HG02642 (cell line): ENCODE data around the gene NRXN3.

ENCODE experiments used
- ATAC-seq: cut with Tn5 transposase; IDR thresholded peaks from one replicate; pipeline ENCODE4 v1.9.1; 2021; ENCODE audit warnings: mild to moderate bottlenecking; ENCODE audit not compliant: unreplicated experiment, poor library complexity

Gene NRXN3

DNA sequence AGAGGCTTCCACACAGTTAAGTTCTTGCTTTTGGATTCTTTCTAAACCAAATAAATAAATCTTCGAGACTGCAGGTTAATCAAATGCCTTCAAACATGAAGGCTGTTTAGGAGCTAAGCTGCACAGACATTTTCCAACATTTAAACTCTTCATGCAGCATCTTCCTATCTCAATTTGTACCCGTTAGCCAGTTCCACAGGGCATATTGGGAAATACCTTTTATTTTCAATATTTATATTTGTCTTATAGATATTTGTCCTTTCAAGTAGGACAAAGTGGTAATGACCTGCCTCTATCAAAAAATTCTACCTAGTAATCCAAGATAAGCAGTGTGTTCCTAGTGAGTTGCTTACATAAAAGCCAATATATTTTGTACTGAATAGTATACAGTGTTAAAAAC lies 1667.5 kb downstream of the NRXN3 start:
- no peak for ATAC-seq

DNA sequence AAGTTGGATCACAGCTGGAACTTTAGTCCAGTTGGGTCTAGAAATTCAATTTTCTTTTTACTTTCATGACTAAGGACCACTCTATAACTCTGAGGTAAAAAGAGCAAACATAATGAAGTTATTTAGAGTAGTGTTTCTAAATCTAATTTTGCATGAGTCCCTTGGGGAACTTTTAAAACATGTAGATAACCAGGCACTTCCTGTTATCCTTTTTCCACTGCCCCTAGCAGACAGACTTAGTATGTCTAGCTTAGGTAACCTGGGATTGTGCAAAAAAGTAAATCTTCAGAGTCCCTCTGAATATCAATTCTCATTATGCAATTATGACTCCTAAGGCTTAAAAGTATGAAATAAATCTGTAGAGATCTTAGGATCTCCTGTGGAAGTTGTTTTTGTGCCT lies 1669.9 kb downstream of the NRXN3 start:
- no peak for ATAC-seq

DNA sequence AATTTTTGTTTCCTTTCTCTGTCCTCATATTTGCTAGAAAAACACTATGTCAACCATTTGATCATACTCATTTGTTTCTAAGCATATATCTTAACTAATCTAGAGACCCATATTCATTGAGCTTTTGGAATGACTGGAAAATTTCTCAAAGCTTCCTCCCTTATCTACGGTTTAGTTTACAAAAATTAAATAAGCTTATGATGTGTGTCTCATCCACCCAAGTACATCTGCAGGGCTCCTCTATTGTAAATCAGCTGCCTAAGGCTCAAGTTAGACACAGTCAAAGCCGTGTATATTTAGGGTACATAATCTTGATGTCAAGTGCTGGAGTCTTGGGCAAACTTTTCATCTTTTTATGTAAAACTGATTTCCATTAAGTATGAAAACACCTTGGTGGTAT lies 1670.7 kb downstream of the NRXN3 start:
- no peak for ATAC-seq

DNA sequence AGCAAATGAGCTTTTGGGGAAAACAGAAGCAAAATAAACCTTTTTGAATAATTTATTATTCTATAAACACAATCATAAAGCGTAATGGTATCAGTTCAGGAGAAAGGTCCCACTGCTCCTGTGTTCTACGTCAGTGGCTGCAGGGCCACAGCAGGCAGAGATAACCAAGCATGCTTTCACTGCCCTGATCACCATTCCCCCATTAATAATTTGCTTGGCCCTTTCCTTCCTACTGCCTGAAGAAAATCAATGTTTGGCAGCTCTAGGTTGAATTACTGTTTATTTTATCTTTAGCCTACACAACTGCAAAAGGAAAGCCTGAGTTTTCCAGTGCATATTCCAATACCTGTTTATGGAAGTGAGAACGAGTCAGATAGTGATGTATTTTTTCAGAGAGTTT lies 1671.3 kb downstream of the NRXN3 start:
- ATAC-seq: no peak

DNA sequence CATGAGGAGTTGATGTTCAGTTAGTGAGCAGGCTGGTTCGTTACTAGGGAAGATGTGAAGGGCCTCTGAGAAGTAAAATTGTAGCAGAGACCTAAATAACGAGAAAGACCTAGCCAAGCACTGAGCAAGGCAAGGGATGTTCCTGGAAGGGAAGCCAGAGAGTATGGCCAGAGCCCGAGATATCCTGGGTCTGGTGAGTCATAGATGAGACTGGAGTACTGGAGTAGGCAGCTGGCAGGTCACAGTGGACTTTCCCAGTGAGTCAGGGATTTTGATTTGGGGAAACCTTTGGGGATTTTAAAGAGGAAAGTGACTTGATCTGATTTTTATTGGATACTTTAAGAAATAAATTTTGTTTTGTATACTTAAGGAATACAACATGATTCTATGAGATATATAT lies 1672.1 kb downstream of the NRXN3 start:
- ATAC-seq: no peak

DNA sequence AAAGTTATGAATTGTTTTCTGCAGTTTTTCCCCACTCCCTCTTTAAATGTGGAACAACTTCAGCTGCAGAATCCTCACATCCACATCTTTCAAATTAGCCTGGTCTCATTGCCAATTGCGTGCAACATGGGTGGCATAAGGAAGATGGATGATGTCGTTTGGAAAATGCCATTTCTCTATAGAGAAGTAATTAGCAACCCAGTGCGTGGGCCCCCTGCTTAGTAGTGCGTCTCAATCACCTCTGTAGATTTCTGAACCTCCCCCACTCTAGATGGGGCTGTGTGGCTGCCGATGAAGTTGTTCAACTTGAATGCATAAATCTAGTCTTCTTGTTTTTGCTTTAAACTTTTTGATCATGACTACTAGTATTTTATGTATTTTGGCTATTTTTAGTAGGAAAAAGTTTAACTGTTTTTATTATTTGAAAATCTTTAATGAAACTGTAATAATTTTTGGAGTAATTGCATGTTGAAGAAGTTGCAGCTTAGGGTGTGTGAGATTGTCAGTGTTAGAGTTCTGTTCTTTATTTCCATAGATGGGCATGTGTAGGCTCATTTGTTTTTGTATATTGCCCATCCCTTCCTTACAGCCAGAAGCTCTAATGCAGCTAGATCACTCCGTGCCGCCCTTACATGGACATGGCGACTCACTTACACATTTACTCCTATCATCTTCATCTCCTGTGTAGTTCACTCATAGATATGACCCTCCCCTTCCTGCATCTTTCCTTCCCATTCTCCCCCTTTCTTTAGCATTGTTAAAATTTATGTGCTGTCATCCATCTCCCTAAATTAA lies 1683.0 kb downstream of the NRXN3 start:
- ATAC-seq: no peak

DNA sequence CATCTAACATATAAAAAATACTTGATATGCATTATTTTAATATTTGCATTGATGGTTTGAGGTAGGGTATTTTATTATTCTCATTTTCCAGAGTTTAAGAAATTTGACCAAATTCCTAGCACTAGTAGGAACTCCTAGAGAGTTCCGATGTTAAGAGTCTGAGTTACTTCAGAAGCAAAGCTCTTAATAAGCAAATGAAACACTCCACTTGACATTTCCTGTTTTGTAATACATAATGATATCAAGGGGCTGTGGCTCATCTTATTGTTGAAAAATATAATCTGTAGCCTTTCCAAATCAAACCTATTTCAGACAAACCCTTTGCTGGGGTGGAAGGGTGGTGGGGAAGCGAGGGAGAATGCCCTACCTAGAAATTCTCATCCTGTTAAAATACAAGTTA lies 1685.6 kb downstream of the NRXN3 start:
- no peak for ATAC-seq

DNA sequence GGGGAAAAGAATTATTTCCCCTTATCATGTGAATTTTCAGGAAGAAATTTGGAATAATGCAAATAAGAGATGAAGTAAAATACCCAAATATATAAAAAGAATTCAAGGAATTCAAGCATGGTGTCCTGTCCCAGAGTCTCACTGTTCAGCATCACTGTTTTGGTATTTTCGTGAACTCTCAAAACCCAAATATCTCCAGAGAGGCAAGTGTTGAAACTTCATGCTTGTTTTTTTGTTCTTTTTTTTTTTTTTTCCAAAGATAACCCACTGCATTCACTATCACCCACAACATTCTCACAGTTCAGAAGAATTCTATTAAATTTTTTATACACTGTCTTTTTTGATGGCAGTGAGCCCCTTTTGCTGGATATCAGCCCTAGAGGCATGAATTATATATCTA lies 1686.2 kb downstream of the NRXN3 start:
- no peak for ATAC-seq

DNA sequence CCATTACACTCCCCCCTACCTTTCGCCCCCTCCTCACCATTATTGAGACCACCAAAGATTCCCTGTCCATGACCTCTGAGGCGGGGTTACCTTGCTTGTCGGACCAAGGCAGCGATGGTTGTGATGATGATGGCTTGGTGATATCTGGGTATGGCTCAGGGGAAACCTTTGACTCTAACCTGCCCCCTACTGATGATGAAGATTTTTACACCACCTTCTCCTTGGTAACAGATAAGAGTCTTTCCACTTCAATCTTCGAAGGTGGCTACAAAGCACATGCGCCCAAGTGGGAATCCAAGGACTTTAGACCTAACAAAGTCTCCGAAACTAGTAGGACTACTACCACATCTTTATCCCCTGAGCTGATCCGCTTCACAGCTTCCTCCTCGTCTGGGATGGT lies 1690.9 kb downstream of the NRXN3 start:
- no peak for ATAC-seq

DNA sequence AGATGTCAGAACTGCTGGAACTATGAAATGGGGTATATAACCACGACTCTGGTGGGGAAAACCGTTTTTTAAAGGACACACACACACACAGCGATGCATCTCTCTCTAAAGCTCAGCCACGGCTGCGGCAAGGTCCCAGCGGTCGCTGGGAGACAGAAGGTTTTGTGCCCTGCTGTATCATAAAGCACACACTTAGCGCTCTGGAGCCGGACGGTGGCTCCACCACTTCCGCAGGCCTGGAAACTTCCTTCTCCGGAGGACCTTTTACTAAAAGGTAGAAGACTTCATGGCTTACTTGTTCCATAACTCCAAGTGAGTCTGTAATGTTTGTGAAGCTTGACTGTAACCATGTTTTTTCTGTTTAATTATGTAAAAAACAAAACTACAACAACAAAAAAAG lies 1691.9 kb downstream of the NRXN3 start:
- ATAC-seq: no peak

DNA sequence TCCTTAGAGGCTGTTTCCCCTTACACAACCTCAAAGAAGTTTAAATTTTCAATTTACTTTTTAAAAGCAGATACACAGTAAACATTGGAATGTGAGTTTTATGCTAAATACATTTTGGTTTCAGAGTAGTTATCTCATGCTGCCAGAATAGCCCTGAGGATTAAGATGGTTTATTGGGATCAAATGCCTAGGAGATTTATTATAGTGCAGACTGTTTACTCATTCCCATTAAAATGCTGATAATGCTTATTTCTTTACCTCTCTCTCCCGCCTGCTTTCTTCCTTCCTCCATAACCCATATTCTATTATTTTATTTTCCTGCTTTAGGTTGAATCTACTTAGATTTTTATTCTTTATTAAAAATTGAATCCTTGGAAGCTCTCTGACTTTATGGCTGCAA lies 1701.0 kb downstream of the NRXN3 start:
- no peak for ATAC-seq

DNA sequence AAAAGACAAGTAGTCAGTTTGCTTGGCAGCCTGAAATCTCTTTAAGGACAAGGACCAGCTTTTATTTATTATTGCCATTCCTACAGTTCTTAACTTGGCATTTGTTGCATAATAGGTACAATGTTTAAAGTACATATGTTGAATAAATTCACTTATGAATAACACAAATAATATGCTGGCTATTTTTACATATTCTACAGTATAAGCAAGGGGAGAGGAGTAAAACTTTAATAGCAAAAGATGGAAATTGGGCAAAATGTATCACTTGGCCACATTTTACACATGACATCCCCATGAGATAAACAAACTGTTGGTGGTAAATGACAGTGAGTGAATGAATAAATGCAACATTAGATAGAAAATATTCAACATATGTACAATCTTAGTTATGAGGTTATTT lies 1708.1 kb downstream of the NRXN3 start:
- no peak for ATAC-seq

DNA sequence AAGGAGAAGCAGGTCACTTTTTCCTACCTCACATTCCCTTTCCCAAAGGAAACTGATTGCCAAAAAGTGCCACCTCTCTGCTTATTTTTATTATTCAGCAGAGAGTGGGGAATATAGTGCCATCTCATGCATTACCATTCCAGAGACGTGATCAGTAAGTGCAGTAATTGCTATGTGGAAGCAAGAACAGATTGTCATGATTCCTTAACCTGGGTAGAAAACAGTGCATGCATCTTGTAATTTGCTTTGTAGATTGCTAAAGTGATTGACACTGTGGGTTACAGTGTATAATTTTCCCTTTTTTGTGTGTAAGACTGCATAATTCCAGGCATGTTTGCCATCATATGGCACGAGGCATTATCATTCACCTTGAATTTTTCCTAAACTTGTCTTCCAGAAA lies 1708.6 kb downstream of the NRXN3 start:
- no peak for ATAC-seq

DNA sequence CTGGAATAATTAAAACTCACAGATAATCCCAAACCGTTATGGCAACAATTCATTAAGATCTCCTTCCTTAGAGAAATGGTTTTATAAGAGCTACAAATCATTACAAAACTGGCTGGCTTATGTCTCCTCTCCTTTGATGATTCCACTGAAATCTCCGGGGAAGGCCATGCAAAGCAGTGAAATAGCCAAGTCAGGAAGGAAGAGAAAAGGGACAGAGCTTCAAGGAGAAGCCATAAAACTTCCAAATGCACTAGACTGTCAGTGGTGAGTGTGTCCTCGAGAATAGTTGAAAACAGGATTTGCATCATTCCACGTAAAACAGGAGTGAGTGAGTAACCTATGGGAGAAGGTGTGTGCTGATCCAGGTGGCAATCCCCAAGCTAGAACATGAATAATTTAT lies 1711.1 kb downstream of the NRXN3 start:
- ATAC-seq: no peak

DNA sequence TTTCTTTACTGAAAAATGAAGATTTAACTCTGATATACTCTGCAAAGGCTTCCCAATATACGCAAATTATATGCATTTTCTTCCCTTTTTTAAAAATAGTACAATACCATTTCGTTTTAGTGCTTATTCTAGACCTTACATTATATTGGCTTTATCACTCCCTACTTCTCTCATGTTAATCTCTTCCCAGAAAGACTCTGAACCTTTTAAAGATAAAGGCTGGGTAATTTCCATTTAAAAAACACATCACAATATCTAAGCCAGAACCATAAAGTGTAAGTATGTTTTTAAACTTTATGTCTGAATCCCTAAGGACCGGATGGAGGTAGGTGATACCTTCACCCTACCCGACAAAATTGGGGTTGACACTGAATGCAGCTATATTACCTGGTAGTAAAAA lies 1720.4 kb downstream of the NRXN3 start:
- no peak for ATAC-seq

DNA sequence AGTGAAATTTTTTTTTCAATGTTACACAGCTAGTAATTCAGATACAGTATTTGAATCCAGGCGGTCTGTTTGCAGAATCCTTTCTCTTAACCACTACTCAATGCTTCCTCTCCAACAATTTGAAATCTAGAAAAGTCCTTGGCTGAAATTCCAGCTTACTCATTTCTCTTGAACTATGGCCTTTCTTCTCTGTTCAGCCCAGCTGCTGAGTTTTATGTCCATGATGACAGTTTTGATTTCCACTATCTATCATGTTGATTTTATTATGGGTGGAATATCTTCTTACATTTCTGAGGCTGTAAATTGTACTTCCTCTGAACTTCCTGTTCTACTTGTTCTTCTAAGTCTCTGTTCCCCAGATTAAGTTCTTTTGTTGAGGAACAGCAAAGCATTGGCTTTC lies 1725.8 kb downstream of the NRXN3 start:
- no peak for ATAC-seq

DNA sequence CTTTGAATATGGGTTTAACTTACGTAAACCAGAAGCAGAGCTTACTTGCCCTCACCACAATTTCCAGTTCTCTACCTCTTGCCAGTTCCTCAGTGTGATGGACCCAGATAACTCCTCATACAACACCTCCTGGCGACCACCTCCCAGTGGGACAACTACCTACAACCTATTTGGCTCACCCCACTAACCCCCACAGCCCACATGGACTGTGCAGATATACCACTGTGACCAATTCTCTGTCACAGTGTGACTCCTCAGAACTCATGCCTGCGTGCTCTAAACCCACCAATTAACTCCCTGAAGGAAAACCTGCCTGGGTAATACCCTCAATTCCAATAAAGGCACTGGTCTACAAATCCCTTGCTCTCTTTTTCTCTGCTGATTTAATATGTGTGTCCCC lies 1729.4 kb downstream of the NRXN3 start:
- ATAC-seq: no peak

DNA sequence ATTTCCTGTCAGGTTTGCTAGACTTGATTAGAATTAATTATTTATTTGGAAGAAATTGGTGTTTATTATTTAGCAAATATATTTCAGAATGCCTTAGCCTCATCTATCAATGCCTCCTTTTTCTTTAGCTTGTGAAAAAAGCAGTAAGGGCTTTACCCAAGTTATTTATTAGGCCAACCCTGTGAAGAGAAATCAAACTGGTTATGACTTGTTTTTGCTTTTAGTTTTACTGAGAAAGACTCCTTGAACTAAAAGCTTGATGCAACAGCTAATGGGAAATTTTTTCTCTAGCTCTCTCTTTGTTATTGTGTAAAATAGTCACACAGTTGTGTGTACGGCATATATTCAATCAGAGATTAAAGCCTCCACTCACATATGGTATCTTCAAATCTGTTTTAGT lies 1734.3 kb downstream of the NRXN3 start:
- ATAC-seq: no peak

DNA sequence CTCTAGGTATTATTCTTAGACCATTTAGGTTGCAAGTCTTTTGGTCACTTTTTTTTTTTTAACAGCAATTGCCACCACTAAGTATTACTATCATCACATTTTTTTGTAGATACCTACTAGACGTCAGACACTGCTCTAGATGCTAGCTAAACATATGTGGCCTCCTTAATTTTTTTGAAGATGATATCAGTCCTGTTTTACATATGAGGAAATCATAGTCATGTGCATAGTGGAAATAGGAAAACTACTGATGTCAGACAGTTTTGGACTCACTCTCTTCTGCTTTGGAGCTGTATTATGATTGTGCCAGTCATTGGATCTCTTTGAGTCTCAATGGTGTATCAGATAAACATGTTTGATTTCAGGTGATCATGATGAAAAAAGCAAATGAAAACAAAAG lies 1736.8 kb downstream of the NRXN3 start:
- ATAC-seq: no peak

DNA sequence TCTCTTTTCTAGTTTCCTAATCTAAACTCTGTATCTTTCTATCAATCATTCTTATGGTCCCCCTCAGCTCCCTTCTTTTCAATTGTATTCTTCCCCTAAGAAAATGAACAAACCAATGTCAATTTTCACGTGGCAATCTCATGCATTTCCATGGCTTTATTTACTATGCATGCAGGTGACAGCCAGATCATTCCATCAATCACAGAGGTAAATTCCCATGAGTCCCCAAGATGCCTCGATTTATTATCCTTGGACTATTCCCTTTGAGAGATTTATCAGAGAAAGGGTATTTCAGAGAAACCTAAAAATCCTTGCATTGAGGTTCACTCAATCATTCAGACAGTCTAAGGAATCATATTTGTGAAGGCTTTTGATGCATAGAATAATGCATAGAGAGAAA lies 1739.9 kb downstream of the NRXN3 start:
- no peak for ATAC-seq

DNA sequence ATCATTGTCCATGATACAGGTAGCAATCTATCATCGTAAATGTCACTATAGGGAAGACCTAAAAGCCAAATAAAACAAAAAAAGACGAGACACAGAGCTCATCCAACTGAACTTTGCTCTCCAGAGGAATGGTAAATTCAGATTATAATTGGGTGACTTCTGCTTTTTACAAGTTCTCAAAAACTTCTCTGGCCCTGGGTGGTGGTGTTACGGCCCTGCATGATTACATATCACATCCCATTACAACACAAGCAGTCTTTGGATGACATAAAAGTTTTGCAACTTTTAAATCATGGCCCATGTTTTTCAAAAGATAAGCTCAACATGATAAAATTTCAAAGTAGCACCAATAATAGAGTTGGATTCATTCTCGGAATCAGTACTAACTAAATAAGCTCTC lies 1741.6 kb downstream of the NRXN3 start:
- no peak for ATAC-seq

DNA sequence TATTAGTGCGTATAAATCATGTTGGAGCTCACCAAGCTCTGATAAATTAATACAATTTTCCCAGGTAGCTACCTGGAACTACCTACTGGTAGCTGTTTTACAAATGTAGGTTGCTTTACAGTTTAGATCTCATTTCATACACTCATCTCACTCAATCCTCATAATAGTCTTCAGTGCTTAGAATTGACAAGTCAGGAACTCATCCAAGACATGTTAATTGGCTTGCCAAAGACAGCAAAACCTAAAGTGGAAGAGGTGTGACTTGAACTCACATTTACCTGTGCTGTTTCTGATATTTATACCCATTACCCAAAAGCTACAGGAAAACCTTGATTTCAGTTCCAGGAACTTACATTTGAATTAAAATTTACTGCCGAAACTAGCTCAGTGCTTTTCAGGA lies 1744.4 kb downstream of the NRXN3 start:
- ATAC-seq: no peak

DNA sequence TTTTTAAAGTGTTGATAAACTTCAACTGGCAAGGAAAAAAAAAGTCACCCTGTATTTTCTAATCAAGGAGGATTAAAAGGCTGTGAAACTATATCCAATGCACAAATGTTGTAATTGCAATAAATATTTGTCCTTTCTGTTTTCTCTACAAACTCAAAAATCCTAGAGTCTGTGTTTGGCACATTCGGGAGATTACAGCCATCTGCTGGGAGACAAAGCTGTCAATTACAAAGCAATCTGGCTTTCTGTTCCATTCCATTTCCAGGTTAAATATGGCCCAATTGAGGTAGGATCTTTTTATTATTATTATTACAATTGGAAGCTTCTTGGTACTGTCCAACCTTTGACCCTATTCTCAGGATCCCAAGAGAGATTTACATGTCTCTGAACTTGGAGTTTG lies 1745.2 kb downstream of the NRXN3 start:
- no peak for ATAC-seq
